ENCODE measurements around the gene NADK. TPM values are rescaled to one million over a fixed set of nuclear protein-coding genes. Genes with fewer than 3 reads are reported as not detected.

NADK gene
- total RNA-seq, 1 experiment from 2014 or later, result 124 TPM

DNA sequence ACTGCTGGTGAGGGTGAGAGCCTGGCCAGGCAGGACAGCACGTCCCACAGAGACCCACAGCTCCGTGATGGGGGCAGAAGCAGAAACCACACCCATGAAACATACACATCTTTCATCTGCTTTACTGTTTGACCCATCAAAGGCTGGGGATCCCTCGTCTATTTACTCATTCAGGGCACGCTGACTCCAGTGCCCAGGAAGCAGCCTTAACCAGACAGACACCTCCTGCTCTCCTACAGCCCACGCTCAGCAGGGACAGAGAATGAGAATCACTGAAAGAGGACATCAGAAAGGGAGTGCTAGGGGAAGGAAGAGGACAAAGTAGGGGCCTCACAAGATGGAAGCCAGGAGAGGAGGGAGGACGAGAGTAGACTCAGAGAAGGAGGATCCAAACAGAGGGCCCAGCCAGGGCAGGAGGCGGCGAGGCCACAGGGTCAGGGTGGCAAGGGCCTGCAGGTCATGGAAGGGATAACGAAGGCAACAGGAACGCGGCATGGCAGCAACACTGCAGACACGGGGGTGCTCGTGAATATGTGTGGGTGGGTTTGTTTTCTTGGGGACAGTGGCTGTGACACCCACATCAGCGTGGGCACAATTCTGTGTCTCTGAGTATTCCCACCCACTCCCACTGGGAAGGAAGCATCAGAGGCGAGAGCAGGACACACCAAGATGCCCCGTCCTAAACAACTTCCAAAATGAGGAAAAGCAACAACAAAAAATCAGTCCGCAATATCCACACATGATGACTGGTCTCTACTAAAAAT lies 15.4 kb upstream of the NADK start:
- DNase-seq (ENCODE audit: low spot score), result no peak
- Mint-ChIP-seq H3K4me3 (no peak overlapping the region), H3K36me3 (peaks cover 73% of the 10 kb centered on the region), H3K9me3 (no peaks in the 10 kb centered on the region), H3K27ac (peak overlapping the region; percentile 83), H3K4me1 (0 out of 2 replicates have a peak, but pooled peaks cover 2% of the 10 kb centered on the region), H3K27me3 (ENCODE audit: low read depth) (no peaks in the 10 kb centered on the region)
- TF ChIP-seq ESRRA (CRISPR knock-in tag; IDR thresholded peaks at IDR 0.05; ENCODE audit: borderline replicate concordance) (no peak), NFYB (CRISPR knock-in tag; conservative IDR thresholded peaks at IDR 0.05; ENCODE audit: low read depth) (no peak), CREB1 (CRISPR knock-in tag; IDR thresholded peaks at IDR 0.05) (no peak), ZNF416 (CRISPR knock-in tag; IDR thresholded peaks at IDR 0.05) (no peak)
- TF ChIP-seq, protein P1, sequence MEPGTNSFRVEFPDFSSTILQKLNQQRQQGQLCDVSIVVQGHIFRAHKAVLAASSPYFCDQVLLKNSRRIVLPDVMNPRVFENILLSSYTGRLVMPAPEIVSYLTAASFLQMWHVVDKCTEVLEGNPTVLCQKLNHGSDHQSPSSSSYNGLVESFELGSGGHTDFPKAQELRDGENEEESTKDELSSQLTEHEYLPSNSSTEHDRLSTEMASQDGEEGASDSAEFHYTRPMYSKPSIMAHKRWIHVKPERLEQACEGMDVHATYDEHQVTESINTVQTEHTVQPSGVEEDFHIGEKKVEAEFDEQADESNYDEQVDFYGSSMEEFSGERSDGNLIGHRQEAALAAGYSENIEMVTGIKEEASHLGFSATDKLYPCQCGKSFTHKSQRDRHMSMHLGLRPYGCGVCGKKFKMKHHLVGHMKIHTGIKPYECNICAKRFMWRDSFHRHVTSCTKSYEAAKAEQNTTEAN (CRISPR knock-in tag; IDR thresholded peaks at IDR 0.05), result no peak
- TF ChIP-seq, protein P2, sequence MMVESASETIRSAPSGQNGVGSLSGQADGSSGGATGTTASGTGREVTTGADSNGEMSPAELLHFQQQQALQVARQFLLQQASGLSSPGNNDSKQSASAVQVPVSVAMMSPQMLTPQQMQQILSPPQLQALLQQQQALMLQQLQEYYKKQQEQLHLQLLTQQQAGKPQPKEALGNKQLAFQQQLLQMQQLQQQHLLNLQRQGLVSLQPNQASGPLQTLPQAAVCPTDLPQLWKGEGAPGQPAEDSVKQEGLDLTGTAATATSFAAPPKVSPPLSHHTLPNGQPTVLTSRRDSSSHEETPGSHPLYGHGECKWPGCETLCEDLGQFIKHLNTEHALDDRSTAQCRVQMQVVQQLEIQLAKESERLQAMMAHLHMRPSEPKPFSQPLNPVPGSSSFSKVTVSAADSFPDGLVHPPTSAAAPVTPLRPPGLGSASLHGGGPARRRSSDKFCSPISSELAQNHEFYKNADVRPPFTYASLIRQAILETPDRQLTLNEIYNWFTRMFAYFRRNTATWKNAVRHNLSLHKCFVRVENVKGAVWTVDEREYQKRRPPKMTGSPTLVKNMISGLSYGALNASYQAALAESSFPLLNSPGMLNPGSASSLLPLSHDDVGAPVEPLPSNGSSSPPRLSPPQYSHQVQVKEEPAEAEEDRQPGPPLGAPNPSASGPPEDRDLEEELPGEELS (CRISPR knock-in tag; IDR thresholded peaks at IDR 0.05), result no peak
- ChIA-PET POLR2A (interaction anchor here (0.6 kb wide), 1 partner anchor 790 kb away, joined by 3 read pairs; no protein-coding TSS in a partner anchor), CTCF (no interaction called here)
- ATAC-seq, result no peak

DNA sequence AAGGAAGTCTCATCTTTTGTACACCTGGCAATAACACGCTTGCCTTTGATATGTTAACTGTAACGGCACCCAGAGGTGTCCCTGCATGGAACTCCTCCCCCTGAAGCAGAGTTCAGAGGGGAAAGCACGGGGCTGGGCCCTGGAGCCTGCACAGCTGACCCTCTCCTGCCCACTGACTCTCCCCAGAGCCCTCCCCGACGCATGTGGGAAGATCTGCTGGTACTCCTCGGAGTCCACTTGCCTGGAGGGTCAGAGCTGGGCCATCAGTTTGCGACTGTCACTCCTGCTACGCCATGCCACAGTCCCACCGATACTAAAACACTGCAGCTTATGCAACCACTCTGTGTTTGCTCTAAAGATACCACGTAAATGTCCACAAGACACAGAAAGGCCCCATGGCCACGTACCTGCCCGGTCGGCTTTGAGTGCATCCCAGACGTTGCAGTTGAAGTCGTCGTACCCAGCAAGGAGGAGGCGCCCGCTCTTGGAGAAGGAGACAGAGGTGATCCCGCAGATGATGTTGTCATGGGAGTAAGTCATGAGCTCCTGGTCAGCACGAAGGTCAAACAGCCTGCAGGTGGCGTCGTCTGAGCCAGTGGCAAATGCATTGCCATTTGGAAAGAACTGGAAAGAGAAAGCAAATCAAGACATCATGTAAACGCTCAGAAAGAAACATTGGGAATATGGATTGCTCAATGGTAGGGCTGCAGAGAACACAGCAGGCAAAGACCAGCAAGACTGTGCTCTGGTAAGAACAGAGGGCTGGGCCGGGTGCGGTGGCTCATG lies 10.6 kb upstream of the NADK start:
- Mint-ChIP-seq H3K27ac (peak overlapping the region; percentile 39), H3K36me3 (peaks cover 74% of the 10 kb centered on the region), H3K4me3 (no peak overlapping the region), H3K4me1 (0 out of 2 replicates have a peak, but pooled peaks cover 2% of the 10 kb centered on the region), H3K27me3 (ENCODE audit: low read depth) (no peaks in the 10 kb centered on the region), H3K9me3 (no peaks in the 10 kb centered on the region)
- ChIA-PET POLR2A (no interaction called here), CTCF (interaction anchor here (0.6 to 3.1 kb wide), 24 partner anchors 9 to 387 kb away, joined by 3 to 42 read pairs (median 4); no protein-coding TSS in a partner anchor)
- TF ChIP-seq, protein P3, sequence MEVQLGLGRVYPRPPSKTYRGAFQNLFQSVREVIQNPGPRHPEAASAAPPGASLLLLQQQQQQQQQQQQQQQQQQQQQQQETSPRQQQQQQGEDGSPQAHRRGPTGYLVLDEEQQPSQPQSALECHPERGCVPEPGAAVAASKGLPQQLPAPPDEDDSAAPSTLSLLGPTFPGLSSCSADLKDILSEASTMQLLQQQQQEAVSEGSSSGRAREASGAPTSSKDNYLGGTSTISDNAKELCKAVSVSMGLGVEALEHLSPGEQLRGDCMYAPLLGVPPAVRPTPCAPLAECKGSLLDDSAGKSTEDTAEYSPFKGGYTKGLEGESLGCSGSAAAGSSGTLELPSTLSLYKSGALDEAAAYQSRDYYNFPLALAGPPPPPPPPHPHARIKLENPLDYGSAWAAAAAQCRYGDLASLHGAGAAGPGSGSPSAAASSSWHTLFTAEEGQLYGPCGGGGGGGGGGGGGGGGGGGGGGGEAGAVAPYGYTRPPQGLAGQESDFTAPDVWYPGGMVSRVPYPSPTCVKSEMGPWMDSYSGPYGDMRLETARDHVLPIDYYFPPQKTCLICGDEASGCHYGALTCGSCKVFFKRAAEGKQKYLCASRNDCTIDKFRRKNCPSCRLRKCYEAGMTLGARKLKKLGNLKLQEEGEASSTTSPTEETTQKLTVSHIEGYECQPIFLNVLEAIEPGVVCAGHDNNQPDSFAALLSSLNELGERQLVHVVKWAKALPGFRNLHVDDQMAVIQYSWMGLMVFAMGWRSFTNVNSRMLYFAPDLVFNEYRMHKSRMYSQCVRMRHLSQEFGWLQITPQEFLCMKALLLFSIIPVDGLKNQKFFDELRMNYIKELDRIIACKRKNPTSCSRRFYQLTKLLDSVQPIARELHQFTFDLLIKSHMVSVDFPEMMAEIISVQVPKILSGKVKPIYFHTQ (CRISPR knock-in tag; IDR thresholded peaks at IDR 0.05), result no peak
- TF ChIP-seq SMAD4 (CRISPR knock-in tag; IDR thresholded peaks at IDR 0.05), result no peak
- TF ChIP-seq, protein P4, sequence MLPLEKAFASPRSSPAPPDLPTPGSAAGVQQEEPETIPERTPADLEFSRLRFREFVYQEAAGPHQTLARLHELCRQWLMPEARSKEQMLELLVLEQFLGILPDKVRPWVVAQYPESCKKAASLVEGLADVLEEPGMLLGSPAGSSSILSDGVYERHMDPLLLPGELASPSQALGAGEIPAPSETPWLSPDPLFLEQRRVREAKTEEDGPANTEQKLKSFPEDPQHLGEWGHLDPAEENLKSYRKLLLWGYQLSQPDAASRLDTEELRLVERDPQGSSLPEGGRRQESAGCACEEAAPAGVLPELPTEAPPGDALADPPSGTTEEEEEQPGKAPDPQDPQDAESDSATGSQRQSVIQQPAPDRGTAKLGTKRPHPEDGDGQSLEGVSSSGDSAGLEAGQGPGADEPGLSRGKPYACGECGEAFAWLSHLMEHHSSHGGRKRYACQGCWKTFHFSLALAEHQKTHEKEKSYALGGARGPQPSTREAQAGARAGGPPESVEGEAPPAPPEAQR (CRISPR knock-in tag; IDR thresholded peaks at IDR 0.05), result no peak
- no peak for TF ChIP-seq SP1 (CRISPR knock-in tag; conservative IDR thresholded peaks at IDR 0.05)
- TF ChIP-seq, protein P5, sequence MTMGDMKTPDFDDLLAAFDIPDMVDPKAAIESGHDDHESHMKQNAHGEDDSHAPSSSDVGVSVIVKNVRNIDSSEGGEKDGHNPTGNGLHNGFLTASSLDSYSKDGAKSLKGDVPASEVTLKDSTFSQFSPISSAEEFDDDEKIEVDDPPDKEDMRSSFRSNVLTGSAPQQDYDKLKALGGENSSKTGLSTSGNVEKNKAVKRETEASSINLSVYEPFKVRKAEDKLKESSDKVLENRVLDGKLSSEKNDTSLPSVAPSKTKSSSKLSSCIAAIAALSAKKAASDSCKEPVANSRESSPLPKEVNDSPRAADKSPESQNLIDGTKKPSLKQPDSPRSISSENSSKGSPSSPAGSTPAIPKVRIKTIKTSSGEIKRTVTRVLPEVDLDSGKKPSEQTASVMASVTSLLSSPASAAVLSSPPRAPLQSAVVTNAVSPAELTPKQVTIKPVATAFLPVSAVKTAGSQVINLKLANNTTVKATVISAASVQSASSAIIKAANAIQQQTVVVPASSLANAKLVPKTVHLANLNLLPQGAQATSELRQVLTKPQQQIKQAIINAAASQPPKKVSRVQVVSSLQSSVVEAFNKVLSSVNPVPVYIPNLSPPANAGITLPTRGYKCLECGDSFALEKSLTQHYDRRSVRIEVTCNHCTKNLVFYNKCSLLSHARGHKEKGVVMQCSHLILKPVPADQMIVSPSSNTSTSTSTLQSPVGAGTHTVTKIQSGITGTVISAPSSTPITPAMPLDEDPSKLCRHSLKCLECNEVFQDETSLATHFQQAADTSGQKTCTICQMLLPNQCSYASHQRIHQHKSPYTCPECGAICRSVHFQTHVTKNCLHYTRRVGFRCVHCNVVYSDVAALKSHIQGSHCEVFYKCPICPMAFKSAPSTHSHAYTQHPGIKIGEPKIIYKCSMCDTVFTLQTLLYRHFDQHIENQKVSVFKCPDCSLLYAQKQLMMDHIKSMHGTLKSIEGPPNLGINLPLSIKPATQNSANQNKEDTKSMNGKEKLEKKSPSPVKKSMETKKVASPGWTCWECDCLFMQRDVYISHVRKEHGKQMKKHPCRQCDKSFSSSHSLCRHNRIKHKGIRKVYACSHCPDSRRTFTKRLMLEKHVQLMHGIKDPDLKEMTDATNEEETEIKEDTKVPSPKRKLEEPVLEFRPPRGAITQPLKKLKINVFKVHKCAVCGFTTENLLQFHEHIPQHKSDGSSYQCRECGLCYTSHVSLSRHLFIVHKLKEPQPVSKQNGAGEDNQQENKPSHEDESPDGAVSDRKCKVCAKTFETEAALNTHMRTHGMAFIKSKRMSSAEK (CRISPR knock-in tag; IDR thresholded peaks at IDR 0.05; ENCODE audit: borderline replicate concordance), result no peak
- TF ChIP-seq TCF7 (CRISPR knock-in tag; IDR thresholded peaks at IDR 0.05; ENCODE audit: low read depth), result no peak
- TF ChIP-seq, protein P6, sequence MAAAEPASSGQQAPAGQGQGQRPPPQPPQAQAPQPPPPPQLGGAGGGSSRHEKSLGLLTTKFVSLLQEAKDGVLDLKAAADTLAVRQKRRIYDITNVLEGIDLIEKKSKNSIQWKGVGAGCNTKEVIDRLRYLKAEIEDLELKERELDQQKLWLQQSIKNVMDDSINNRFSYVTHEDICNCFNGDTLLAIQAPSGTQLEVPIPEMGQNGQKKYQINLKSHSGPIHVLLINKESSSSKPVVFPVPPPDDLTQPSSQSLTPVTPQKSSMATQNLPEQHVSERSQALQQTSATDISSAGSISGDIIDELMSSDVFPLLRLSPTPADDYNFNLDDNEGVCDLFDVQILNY (CRISPR knock-in tag; IDR thresholded peaks at IDR 0.05), result no peak
- no peak for TF ChIP-seq ZNF671 (CRISPR knock-in tag; IDR thresholded peaks at IDR 0.05)
- peak; percentile 58 for ATAC-seq
- peak; percentile 69 for DNase-seq (ENCODE audit: low spot score)
